ENCODE results near the gene KIF3C.
"Not testable (repeated sequence)": the region's sequence is repeated elsewhere in the genome, so short reads cannot be mapped to it uniquely, and the experiment has no call there.

Gene KIF3C

DNA sequence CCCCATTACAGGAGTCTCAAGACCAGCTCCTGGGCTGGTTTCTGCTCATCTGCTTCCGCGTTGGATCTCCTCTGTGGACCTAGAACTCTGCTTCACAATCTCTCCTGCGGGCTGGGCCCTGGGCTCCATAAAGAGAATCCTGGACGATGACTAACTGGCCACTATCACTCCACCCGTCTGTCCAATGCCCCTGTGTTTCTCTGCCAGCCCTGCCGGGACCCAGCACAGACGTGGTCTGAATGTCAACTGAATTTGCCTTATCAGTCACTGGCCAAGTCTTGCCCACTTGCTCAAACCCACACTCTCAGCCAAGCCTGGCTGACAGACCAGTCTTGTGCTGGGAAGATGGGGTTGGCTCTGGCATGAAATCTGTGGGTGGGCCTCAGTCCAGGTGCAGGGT is 17.4 kb downstream of the KIF3C start:
- in situ Hi-C loops (cut with HindIII; ENCODE audit: low pct_ligation_motif_present, low sequenced_read_pairs) = no loop called here

GRCh38 chr2:25960920-25961319 is 21.4 kb downstream of the KIF3C start:
- H3K27me3 ChIP-seq (replicated peaks) = no peaks in the 10 kb centered on the region
- in situ Hi-C loops (cut with HindIII; ENCODE audit: low pct_ligation_motif_present, low sequenced_read_pairs) = no loop called here
- no peak overlapping the region for H3K4me3 ChIP-seq (ENCODE audit: low read depth, low read length)
- no peaks in the 10 kb centered on the region for H3K36me3 ChIP-seq (replicated peaks)
- peak; percentile 31 for DNase-seq
- no peak overlapping the region for H3K27ac ChIP-seq
- TF ChIP-seq CTCF (IDR thresholded peaks at IDR 0.05; ENCODE audit: low read depth, low read length, missing control alignments) = no peak

More for the DNA sequence above, 17.4 kb downstream of the KIF3C start:
- peak; percentile 12 for DNase-seq
- Histone ChIP-seq H3K4me3 (ENCODE audit: low read depth, low read length) (no peak overlapping the region), H3K36me3 (replicated peaks) (peaks cover 2% of the 10 kb centered on the region), H3K27ac (no peak overlapping the region), H3K27me3 (replicated peaks) (no peaks in the 10 kb centered on the region)
- no peak for TF ChIP-seq CTCF (IDR thresholded peaks at IDR 0.05; ENCODE audit: low read depth, low read length, missing control alignments)

DNA sequence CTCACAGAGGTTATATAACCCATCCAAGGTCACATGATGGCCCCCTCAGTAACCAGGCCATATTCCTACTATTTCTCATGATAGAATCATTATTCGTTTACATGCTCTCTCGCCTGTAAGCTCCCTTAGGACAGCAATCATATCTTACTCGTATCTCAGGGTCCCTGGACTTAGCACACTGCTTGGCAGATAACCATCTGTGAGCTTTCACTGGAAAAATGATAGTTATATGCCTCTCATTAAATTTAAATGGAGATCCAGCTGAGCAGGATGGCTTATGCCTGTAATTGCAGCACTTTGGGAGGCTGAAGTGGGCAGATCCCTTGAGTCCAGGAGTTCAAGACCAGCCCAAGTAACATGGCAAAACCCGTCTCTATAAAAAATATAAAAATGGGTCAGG is 21.9 kb downstream of the KIF3C start:
- in situ Hi-C loops (cut with HindIII; ENCODE audit: low pct_ligation_motif_present, low sequenced_read_pairs) = no loop called here
- TF ChIP-seq CTCF (IDR thresholded peaks at IDR 0.05; ENCODE audit: low read depth, low read length, missing control alignments) = no peak
- no peak for DNase-seq
- Histone ChIP-seq H3K36me3 (replicated peaks) (peaks cover 4% of the 10 kb centered on the region), H3K27me3 (replicated peaks) (no peaks in the 10 kb centered on the region), H3K4me3 (ENCODE audit: low read depth, low read length) (no peak overlapping the region), H3K27ac (no peak overlapping the region)

- H3K36me3 ChIP-seq (replicated peaks); H3K4me3 ChIP-seq (ENCODE audit: low read depth, low read length); DNase-seq; H3K27ac ChIP-seq; H3K27me3 ChIP-seq (replicated peaks); in situ Hi-C loops (cut with HindIII; ENCODE audit: low pct_ligation_motif_present, low sequenced_read_pairs): not testable (repeated sequence)
These were observed 23.7 kb downstream of the KIF3C start for GRCh38 chr2:25958611-25959010.

DNA sequence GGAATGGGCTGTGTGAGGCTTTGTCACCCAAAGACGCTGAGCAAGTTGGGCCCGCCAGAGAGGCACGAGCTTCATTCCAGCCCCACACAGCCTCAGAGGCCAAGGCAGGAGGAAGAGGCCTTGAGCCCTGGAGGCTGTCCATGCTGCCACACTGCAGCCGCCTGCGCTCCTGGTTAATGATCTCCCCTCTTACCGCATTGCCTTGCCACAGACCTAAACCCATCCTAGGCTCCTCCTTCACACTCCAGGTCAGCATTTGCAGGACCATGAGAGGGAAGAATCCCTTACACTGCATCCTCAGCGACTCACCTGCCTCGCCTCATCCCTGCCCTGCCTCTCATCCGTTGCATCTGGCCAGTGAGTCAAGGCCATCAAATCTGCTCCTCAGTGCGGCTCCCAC is 24.6 kb downstream of the KIF3C start:
- no peak for TF ChIP-seq CTCF (IDR thresholded peaks at IDR 0.05; ENCODE audit: low read depth, low read length, missing control alignments)
- in situ Hi-C loops (cut with HindIII; ENCODE audit: low pct_ligation_motif_present, low sequenced_read_pairs) = no loop called here
- Histone ChIP-seq H3K27ac (no peak overlapping the region), H3K36me3 (replicated peaks) (peaks cover 8% of the 10 kb centered on the region), H3K4me3 (ENCODE audit: low read depth, low read length) (no peak overlapping the region), H3K27me3 (replicated peaks) (no peaks in the 10 kb centered on the region)
- no peak for DNase-seq

GRCh38 chr2:25955869-25956535 is 26.3 kb downstream of the KIF3C start:
- no peak for DNase-seq

More at GRCh38 chr2:25955869-25956535, 26.3 kb downstream of the KIF3C start:
- peaks cover 8% of the 10 kb centered on the region for H3K36me3 ChIP-seq (replicated peaks)
- in situ Hi-C loops (cut with HindIII; ENCODE audit: low pct_ligation_motif_present, low sequenced_read_pairs) = no loop called here
- H3K4me3 ChIP-seq (ENCODE audit: low read depth, low read length) = no peak overlapping the region
- peak; percentile 35 for TF ChIP-seq CTCF (IDR thresholded peaks at IDR 0.05; ENCODE audit: low read depth, low read length, missing control alignments)
- no peak overlapping the region for H3K27ac ChIP-seq
- H3K27me3 ChIP-seq (replicated peaks) = no peaks in the 10 kb centered on the region

All from brain microvascular endothelial cell (primary cell).